Right lobe of liver (tissue), 4 donors: ENCODE measurements around the gene MAGI1.

Source experiments
- POLR2A ChIP-seq: fragments of 450-650 bp; IDR thresholded peaks from one replicate; pipeline ENCODE4 v1.6.1; 2017; ENCODE audit warnings: antibody characterized with exemption, mild to moderate bottlenecking
- TF ChIP-seq, protein P1 (sequence below), 4 donors: fragments of 200-600 bp in 3 of 4; fragments of 450-650 bp in 1 of 4; IDR thresholded peaks; one replicate each; pipeline versions ENCODE4 v1.5.1 to v1.8.0; 2016 to 2022; ENCODE audit warnings: antibody characterized with exemption in 4 of 4, mild to moderate bottlenecking in 2 of 4
- donor health status: DM: no; HTN: no; CAD: no.
- donor health status: DM: no; HTN: no; CAD: no.
- donor health status: DM: no; HTN: yes; CAD: no.

DNA sequence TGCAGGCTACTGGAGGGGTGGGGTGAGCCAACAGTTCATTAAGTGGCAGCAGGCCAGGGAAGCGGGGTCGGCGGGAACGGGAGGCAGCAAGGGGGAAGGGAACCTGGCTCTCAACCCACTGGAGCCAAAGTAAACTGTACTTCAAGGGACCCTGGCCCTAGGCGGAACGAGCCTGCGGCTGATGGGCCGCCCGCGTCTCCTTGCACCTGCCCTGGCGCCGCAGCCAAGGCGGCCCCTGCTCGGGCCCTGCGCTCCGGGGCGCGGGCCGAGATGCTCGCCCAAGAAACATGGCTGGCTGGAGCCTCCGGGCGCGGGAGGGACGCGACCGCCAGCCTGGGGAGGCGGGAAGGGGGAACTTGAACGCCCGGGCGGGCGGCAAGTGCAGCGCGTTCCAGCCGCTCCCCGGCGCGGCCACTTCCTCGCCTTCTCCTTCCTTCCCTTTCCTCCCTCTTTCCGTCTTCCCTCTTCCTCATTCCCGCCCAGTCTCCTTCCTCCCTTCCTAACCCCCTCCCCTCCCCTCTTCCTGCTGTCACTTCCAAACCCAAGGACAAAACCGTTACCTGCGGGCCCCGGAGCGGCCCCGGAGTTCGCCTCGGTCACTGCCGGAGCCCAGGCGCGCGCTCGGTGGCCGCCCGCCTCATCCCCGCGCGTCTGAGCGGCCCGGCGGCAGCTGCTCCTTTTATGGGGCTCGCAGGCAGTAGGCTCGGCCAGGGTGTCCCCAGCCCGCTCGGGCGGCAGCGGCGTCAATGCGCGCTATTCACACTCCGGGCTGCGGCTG, 489.7 kb downstream of the MAGI1 start:
- TF ChIP-seq, protein P1, sequence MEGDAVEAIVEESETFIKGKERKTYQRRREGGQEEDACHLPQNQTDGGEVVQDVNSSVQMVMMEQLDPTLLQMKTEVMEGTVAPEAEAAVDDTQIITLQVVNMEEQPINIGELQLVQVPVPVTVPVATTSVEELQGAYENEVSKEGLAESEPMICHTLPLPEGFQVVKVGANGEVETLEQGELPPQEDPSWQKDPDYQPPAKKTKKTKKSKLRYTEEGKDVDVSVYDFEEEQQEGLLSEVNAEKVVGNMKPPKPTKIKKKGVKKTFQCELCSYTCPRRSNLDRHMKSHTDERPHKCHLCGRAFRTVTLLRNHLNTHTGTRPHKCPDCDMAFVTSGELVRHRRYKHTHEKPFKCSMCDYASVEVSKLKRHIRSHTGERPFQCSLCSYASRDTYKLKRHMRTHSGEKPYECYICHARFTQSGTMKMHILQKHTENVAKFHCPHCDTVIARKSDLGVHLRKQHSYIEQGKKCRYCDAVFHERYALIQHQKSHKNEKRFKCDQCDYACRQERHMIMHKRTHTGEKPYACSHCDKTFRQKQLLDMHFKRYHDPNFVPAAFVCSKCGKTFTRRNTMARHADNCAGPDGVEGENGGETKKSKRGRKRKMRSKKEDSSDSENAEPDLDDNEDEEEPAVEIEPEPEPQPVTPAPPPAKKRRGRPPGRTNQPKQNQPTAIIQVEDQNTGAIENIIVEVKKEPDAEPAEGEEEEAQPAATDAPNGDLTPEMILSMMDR (IDR thresholded peaks at IDR 0.05), result no peak
- no peak for TF ChIP-seq POLR2A
